ENCODE measurements around the gene ZNF593. TPM values are rescaled to one million over a fixed set of nuclear protein-coding genes. Genes with fewer than 3 reads are reported as not detected.

Gene ZNF593
- total RNA-seq, 4 donors from 2014 or later, result 39.6 to 135 (median 97.3) TPM

DNA sequence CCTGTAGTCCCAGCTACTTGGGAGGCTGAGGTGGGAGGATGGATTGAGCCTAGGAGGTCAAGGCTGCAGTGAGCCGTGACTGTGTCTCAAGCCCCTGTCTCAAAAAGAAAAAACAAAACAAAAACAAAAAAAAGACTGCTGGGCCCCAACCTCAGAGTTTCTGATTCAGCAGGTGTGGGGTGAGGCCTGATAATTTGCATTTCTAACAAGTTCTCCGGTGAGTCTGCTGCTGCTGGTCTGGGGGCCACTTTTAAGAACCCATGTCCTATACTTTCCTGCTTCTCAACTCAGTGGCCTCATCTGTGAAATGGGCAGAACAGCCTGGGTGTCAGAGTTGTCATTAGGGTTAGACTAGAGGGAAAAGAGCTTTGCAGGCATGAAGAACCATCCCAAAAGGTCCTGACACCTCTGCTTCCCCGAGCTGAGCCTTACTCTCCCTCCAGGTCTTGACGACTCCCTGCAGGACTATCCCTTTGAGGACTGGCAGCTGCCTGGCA lies 10.3 kb downstream of the ZNF593 start:
- no peaks in the 10 kb centered on the region for H3K9me3 ChIP-seq
- peaks cover 26 to 35% of the 10 kb centered on the region in 2 donors for H3K4me1 ChIP-seq
- peaks cover 0 to 11% of the 10 kb centered on the region in 2 donors for H3K36me3 ChIP-seq
- intact Hi-C loops (cut with DNase I; ENCODE audit: low total_unique reads) (loop anchor here (5.0 kb wide), 1 partner anchor 97 kb away; no protein-coding TSS in a partner anchor), in situ Hi-C loops (cut with MboI; ENCODE audit: low sequenced_read_pairs in 4 of 4) (no loop called here)
- TF ChIP-seq CTCF (IDR thresholded peaks at IDR 0.05 in 4 of 5, conservative IDR thresholded peaks at IDR 0.05 in 1 of 5) (no peak), POLR2A (IDR thresholded peaks at IDR 0.05) (no peak)
- no peaks in the 10 kb centered on the region for H3K27me3 ChIP-seq
- no peak for ATAC-seq
- no peak for DNase-seq
- peak overlapping the region in 3 of 4 donors; percentile 94 to 98 (median 98) for H3K27ac ChIP-seq
- H3K4me3 ChIP-seq, result no peak overlapping the region

DNA sequence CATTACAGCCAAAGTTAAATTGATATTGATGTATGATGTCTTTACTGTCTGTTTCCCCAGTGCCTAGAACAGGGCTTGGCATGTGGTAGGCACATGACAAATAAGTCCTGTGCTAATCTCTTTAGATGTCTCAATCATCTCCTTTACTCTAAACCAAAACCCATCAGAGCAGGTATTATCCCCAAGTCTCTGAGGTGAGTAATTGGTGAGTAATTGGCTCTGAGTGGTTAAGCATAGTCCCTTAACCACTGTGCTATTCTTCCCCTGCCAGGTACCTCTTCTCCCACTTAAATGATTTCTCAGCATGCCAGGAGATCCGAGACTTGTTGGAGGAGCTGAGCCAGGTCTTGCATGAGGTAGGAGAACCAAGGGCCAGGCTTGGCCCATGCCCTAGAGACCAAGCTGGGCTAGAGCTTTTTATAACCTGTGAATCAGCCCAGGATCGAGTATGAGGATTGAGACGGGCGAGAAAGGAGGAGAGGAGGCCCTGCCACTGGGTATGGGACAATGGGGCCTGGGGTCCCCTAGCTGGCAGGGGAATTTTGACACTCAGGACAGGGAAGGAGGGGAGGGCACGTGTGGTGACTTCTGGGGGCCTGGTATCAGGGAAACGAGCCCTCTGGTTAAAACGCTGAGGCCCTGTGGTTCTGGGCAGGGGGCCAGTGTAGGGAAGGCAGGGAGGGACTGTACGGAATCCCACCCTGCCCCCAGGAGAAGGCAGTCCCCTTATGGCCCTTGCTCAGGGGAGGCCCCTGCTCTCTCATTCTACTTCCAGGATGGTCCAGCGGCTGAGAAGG lies 12.1 kb downstream of the ZNF593 start:
- DNase-seq, result peak; percentile 85 to 95
- Histone ChIP-seq H3K4me1 (peaks cover 26 to 35% of the 10 kb centered on the region in 2 donors), H3K27me3 (no peaks in the 10 kb centered on the region), H3K9me3 (no peaks in the 10 kb centered on the region), H3K27ac (peak overlapping the region; percentile 94 to 98 (median 96)), H3K4me3 (peak overlapping the region; percentile 38 to 52 (median 45)), H3K36me3 (peaks cover 0 to 24% of the 10 kb centered on the region in 2 donors)
- in situ Hi-C loops (cut with MboI; ENCODE audit: low sequenced_read_pairs in 4 of 4) (no loop called here), intact Hi-C loops (cut with DNase I; ENCODE audit: low total_unique reads) (loop anchor here (2.0 to 5.0 kb wide), 3 partner anchors 51 to 96 kb away; no protein-coding TSS in a partner anchor)
- ATAC-seq, result peak; percentile 94 to 96
- TF ChIP-seq POLR2A (IDR thresholded peaks at IDR 0.05) (peak; percentile 40 to 55), CTCF (IDR thresholded peaks at IDR 0.05 in 4 of 5, conservative IDR thresholded peaks at IDR 0.05 in 1 of 5) (no peak)

DNA sequence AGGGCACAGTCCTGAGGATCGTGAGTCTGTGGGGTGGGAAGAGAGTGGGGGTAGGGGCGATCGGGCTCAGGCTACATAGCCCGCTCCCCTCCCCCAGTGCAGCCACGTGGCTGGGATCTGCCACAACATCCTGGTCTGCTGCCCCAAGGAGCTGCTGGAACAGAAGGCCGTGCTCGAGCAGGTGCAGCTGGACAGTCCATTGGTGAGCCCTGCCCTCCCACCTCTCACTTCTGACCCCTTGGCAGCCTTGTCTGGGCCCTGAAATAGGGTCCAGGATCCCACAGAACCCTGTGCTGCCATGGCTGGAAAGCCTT lies 12.6 kb downstream of the ZNF593 start:
- peaks cover 0 to 29% of the 10 kb centered on the region in 2 donors for H3K36me3 ChIP-seq
- H3K27me3 ChIP-seq, result no peaks in the 10 kb centered on the region
- peak overlapping the region; percentile 38 to 52 (median 45) for H3K4me3 ChIP-seq
- peak; percentile 75 to 78 for ATAC-seq
- DNase-seq, result peak; percentile 85 to 93
- H3K4me1 ChIP-seq, result peaks cover 26 to 35% of the 10 kb centered on the region in 2 donors
- intact Hi-C loops (cut with DNase I; ENCODE audit: low total_unique reads), result loop anchor here (2.0 to 5.0 kb wide), 3 partner anchors 50 to 95 kb away; no protein-coding TSS in a partner anchor
- in situ Hi-C loops (cut with MboI; ENCODE audit: low sequenced_read_pairs in 4 of 4), result no loop called here
- TF ChIP-seq CTCF (IDR thresholded peaks at IDR 0.05 in 4 of 5, conservative IDR thresholded peaks at IDR 0.05 in 1 of 5) (no peak), POLR2A (IDR thresholded peaks at IDR 0.05) (no peak)
- no peaks in the 10 kb centered on the region for H3K9me3 ChIP-seq
- peak overlapping the region; percentile 94 to 98 (median 96) for H3K27ac ChIP-seq

DNA sequence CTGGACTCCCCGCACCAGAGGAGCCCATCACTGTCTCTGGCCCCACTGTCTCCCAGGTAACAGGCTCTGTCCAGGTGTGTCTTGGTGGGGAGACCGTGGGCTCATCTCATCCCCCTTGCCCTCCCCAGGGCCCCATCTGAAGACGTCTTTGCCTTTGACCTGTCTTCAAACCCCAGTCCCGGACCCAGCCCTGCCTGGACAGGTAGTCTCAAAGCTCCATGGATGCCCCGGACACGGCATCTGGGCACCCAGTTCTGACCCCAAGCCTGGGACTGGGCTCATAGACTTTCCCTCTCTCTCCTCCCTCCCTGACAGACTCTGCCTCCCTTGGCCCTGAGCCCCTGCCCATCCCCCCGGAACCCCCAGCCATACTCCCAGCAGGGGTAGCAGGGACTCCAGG lies 14.4 kb downstream of the ZNF593 start:
- Histone ChIP-seq H3K27ac (peak overlapping the region; percentile 94 to 98 (median 96)), H3K9me3 (no peaks in the 10 kb centered on the region), H3K27me3 (no peaks in the 10 kb centered on the region), H3K4me1 (peaks cover 26 to 35% of the 10 kb centered on the region in 2 donors), H3K36me3 (peaks cover 0 to 45% of the 10 kb centered on the region in 2 donors), H3K4me3 (no peak overlapping the region)
- intact Hi-C loops (cut with DNase I; ENCODE audit: low total_unique reads), result loop anchor here (5.0 kb wide), 1 partner anchor 93 kb away; no protein-coding TSS in a partner anchor
- no peak for DNase-seq
- in situ Hi-C loops (cut with MboI; ENCODE audit: low sequenced_read_pairs in 4 of 4), result no loop called here
- no peak for ATAC-seq
- TF ChIP-seq POLR2A (IDR thresholded peaks at IDR 0.05), result no peak
- no peak for TF ChIP-seq CTCF (IDR thresholded peaks at IDR 0.05 in 4 of 5, conservative IDR thresholded peaks at IDR 0.05 in 1 of 5)

All from gastrocnemius medialis (tissue), 4 donors.